Measurements from ENCODE around the gene KCNN3.

- TF ChIP-seq CTCF (IDR thresholded peaks at IDR 0.05; ENCODE audit: insufficient read depth, low read length) (no peak), POLR2AphosphoS5 (IDR thresholded peaks at IDR 0.05; ENCODE audit: low read depth) (no peak)
- TF ChIP-seq, protein P1, sequence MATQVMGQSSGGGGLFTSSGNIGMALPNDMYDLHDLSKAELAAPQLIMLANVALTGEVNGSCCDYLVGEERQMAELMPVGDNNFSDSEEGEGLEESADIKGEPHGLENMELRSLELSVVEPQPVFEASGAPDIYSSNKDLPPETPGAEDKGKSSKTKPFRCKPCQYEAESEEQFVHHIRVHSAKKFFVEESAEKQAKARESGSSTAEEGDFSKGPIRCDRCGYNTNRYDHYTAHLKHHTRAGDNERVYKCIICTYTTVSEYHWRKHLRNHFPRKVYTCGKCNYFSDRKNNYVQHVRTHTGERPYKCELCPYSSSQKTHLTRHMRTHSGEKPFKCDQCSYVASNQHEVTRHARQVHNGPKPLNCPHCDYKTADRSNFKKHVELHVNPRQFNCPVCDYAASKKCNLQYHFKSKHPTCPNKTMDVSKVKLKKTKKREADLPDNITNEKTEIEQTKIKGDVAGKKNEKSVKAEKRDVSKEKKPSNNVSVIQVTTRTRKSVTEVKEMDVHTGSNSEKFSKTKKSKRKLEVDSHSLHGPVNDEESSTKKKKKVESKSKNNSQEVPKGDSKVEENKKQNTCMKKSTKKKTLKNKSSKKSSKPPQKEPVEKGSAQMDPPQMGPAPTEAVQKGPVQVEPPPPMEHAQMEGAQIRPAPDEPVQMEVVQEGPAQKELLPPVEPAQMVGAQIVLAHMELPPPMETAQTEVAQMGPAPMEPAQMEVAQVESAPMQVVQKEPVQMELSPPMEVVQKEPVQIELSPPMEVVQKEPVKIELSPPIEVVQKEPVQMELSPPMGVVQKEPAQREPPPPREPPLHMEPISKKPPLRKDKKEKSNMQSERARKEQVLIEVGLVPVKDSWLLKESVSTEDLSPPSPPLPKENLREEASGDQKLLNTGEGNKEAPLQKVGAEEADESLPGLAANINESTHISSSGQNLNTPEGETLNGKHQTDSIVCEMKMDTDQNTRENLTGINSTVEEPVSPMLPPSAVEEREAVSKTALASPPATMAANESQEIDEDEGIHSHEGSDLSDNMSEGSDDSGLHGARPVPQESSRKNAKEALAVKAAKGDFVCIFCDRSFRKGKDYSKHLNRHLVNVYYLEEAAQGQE (IDR thresholded peaks at IDR 0.05; ENCODE audit: insufficient replicate concordance, low read depth), result no peak
These were observed 105.9 kb downstream of the KCNN3 start for GRCh38 chr1:154764181-154764580.
